Measurements from ENCODE around the gene APOH. TPM values are rescaled to one million over a fixed set of nuclear protein-coding genes. Genes with fewer than 3 reads are reported as not detected.

The APOH gene
- total RNA-seq, 1 donor from 2014 or later, result not detected

DNA sequence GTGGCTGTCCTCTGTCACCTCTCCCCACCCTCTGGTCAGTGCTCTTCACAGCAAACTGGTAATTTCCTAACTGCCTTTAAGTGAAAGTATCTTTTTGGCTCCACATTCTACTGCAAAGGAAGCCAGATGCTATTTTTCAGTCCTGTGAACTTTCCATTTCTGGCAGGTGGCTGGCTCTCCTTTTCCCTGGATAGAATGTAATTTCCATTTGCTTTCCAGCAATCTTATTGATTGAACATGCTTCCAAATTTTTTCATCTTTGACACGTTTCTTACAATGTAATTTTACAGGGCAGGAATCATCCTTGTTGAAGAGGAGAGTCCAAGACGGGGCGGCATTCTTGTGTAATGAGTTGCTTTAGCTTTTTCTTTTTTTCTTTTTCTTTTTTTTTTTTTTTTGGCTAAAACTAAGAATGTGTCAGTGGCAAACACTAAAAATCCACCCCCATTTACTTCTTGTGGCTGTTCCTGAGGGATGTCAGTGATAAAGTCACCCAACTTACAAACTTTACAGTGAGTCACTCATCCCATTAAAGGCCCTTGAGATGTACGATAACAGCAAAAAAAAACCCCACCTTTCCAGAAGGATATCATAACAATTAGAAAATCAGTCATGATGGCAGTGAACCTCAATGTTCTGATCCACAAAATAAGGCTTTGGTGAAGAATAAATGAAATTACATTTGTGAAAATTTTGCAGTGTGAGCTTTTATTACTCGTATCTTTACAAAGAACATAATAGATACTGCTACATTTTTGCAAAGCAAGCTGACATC lies 43.8 kb upstream of the APOH start:
- POLR2A ChIA-PET, result no interaction called here
- H3K27ac Mint-ChIP-seq, result no peak overlapping the region
- intact Hi-C loops (cut with micrococcal nuclease), result no loop called here

DNA sequence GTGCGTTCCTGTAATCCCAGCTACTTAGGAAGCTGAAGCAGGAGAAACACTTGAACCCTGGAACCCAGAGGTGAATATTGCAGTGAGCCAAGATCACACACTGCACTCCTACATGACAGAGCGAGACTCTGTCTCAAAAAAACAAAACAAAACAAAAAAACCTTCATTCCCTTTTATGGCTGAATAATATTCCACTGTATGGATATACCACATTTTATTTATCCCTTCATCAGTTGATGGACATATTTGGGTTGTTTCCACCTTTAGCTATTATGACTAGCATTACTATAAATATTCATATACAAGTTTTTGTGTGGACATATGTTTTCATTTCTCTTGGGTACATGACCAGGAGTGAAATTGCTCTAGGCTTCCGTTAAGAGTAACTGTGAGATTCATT lies 42.3 kb upstream of the APOH start:
- POLR2A ChIA-PET, result no interaction called here
- no peak for DNase-seq
- no peak for ATAC-seq (ENCODE audit: low read depth)
- peaks cover 4% of the 10 kb centered on the region for H3K9me3 Mint-ChIP-seq
- no peak overlapping the region for H3K27ac Mint-ChIP-seq
- TF ChIP-seq CTCF (IDR thresholded peaks at IDR 0.05), result no peak
- H3K4me1 Mint-ChIP-seq, result no peaks in the 10 kb centered on the region
- H3K27me3 Mint-ChIP-seq, result peaks cover 9% of the 10 kb centered on the region
- intact Hi-C loops (cut with micrococcal nuclease), result no loop called here
- no peaks in the 10 kb centered on the region for H3K36me3 Mint-ChIP-seq (ENCODE audit: low read depth)
- CTCF ChIA-PET, result no interaction called here
- H3K4me3 Mint-ChIP-seq, result no peak overlapping the region

More for the DNA sequence above, 43.8 kb upstream of the APOH start:
- H3K36me3 Mint-ChIP-seq (ENCODE audit: low read depth), result no peaks in the 10 kb centered on the region
- no peaks in the 10 kb centered on the region for H3K4me1 Mint-ChIP-seq
- peaks cover 4% of the 10 kb centered on the region for H3K9me3 Mint-ChIP-seq
- peaks cover 8% of the 10 kb centered on the region for H3K27me3 Mint-ChIP-seq
- CTCF ChIA-PET, result no interaction called here
- H3K4me3 Mint-ChIP-seq, result no peak overlapping the region
- DNase-seq (no peak), ATAC-seq (ENCODE audit: low read depth) (no peak)
- no peak for TF ChIP-seq CTCF (IDR thresholded peaks at IDR 0.05)

- H3K4me1 Mint-ChIP-seq, result no peaks in the 10 kb centered on the region
- no peak overlapping the region for H3K27ac Mint-ChIP-seq
- no peak overlapping the region for H3K4me3 Mint-ChIP-seq
These were observed 40.9 kb upstream of the APOH start for GRCh38 chr17:66270106-66270505.

GRCh38 chr17:66268247-66268927 lies 39.2 kb upstream of the APOH start:
- intact Hi-C loops (cut with micrococcal nuclease), result no loop called here
- Mint-ChIP-seq H3K36me3 (ENCODE audit: low read depth) (no peaks in the 10 kb centered on the region), H3K4me3 (no peak overlapping the region), H3K4me1 (no peaks in the 10 kb centered on the region), H3K27ac (no peak overlapping the region), H3K9me3 (peaks cover 7% of the 10 kb centered on the region), H3K27me3 (peaks cover 7% of the 10 kb centered on the region)
- CTCF ChIA-PET, result no interaction called here
- TF ChIP-seq CTCF (IDR thresholded peaks at IDR 0.05), result no peak
- ATAC-seq (ENCODE audit: low read depth) (no peak), DNase-seq (no peak)
- POLR2A ChIA-PET, result no interaction called here

More at GRCh38 chr17:66270106-66270505, 40.9 kb upstream of the APOH start:
- no peak for ATAC-seq (ENCODE audit: low read depth)
- DNase-seq, result no peak
- ChIA-PET POLR2A (no interaction called here), CTCF (no interaction called here)
- Mint-ChIP-seq H3K9me3 (peaks cover 4% of the 10 kb centered on the region), H3K36me3 (ENCODE audit: low read depth) (no peaks in the 10 kb centered on the region), H3K27me3 (peaks cover 8% of the 10 kb centered on the region)
- intact Hi-C loops (cut with micrococcal nuclease), result no loop called here
- no peak for TF ChIP-seq CTCF (IDR thresholded peaks at IDR 0.05)

- Mint-ChIP-seq H3K9me3 (peaks cover 4% of the 10 kb centered on the region), H3K4me1 (no peaks in the 10 kb centered on the region), H3K27ac (no peak overlapping the region), H3K4me3 (no peak overlapping the region), H3K36me3 (ENCODE audit: low read depth) (no peaks in the 10 kb centered on the region), H3K27me3 (peaks cover 12% of the 10 kb centered on the region)
- no peak for TF ChIP-seq CTCF (IDR thresholded peaks at IDR 0.05)
- DNase-seq, result no peak
- no peak for ATAC-seq (ENCODE audit: low read depth)
- ChIA-PET CTCF (no interaction called here), POLR2A (no interaction called here)
- intact Hi-C loops (cut with micrococcal nuclease), result no loop called here
These were observed 35.5 kb upstream of the APOH start for GRCh38 chr17:66264696-66265095.

Measured in activated B cell treated with CpG ODN at 0.5 μM for 24 hours (primary cell).